Measurements from ENCODE around the gene ZNF74. TPM values are rescaled to one million over a fixed set of nuclear protein-coding genes. Genes with fewer than 3 reads are reported as not detected.
"Not testable (repeated sequence)": the region's sequence is repeated elsewhere in the genome, so short reads cannot be mapped to it uniquely, and the experiment has no call there.

ZNF74 gene
- total and polyA plus RNA-seq, 4 donors = 4.1 to 17.6 (median 8.6) TPM

GRCh38 chr22:20391222-20391621 is 2.7 kb upstream of the ZNF74 start:
- TF ChIP-seq CTCF (IDR thresholded peaks at IDR 0.05; ENCODE audit: control extremely low read depth, extremely low read depth) = no peak
- no peak for ATAC-seq (ENCODE audit: insufficient read depth, low FRiP score)
- no peak for DNase-seq
- Histone ChIP-seq H3K27me3 (ENCODE audit: control insufficient read depth in 3 of 3, insufficient read depth in 3 of 3, low read length in 2 of 3) (no peaks in the 10 kb centered on the region), H3K9me3 (ENCODE audit: control insufficient read depth in 4 of 4, insufficient read depth in 3 of 4, low read length in 3 of 4) (no peaks in the 10 kb centered on the region), H3K4me1 (ENCODE audit: control insufficient read depth in 5 of 5, insufficient read depth in 5 of 5, low read length in 5 of 5) (peaks cover 0 to 22% (median 3%) of the 10 kb centered on the region in 5 donors), H3K4me3 (no peak overlapping the region), H3K36me3 (ENCODE audit: control insufficient read depth in 4 of 4, insufficient read depth in 4 of 4, low read length in 4 of 4) (no peaks in the 10 kb centered on the region), H3K27ac (ENCODE audit: low read depth in 1 of 2, low read length in 1 of 2) (no peak overlapping the region), H3K9ac (ENCODE audit: insufficient read depth in 1 of 2, low read length in 2 of 2) (no peak overlapping the region)
- WGBS, 2 donors = 86 to 91% methylated on average over 4 of the region's 4 CpGs

- not testable (repeated sequence) for H3K27me3 ChIP-seq (ENCODE audit: control insufficient read depth in 3 of 3, insufficient read depth in 3 of 3, low read length in 2 of 3); H3K27ac ChIP-seq (ENCODE audit: low read depth in 1 of 2, low read length in 1 of 2); H3K4me3 ChIP-seq; H3K9ac ChIP-seq (ENCODE audit: insufficient read depth in 1 of 2, low read length in 2 of 2); H3K9me3 ChIP-seq (ENCODE audit: control insufficient read depth in 4 of 4, insufficient read depth in 3 of 4, low read length in 3 of 4); H3K36me3 ChIP-seq (ENCODE audit: control insufficient read depth in 4 of 4, insufficient read depth in 4 of 4, low read length in 4 of 4); DNase-seq; ATAC-seq (ENCODE audit: insufficient read depth, low FRiP score)
- H3K4me1 ChIP-seq (ENCODE audit: control insufficient read depth in 5 of 5, insufficient read depth in 5 of 5, low read length in 5 of 5) = peaks cover 0 to 34% (median 8%) of the 10 kb centered on the region in 5 donors
- 97% methylated on average over 53 of the region's 53 CpGs for WGBS, 2 donors
Observed at GRCh38 chr22:20392365-20392881, 1.5 kb upstream of the ZNF74 start.

- WGBS, 2 donors = 85 to 90% methylated on average over 23 of the region's 23 CpGs
- H3K27ac ChIP-seq (ENCODE audit: low read depth in 1 of 2, low read length in 1 of 2) = peak overlapping the region; percentile 38 to 82
- H3K9me3 ChIP-seq (ENCODE audit: control insufficient read depth in 4 of 4, insufficient read depth in 3 of 4, low read length in 3 of 4) = no peaks in the 10 kb centered on the region
- no peak for ATAC-seq (ENCODE audit: insufficient read depth, low FRiP score)
- peak overlapping the region; percentile 83 for H3K4me3 ChIP-seq
- DNase-seq = peak in 1 of 3 donors; percentile 10
- H3K36me3 ChIP-seq (ENCODE audit: control insufficient read depth in 4 of 4, insufficient read depth in 4 of 4, low read length in 4 of 4) = no peaks in the 10 kb centered on the region
- H3K4me1 ChIP-seq (ENCODE audit: control insufficient read depth in 5 of 5, insufficient read depth in 5 of 5, low read length in 5 of 5) = peaks cover 0 to 36% (median 8%) of the 10 kb centered on the region in 5 donors
- peak overlapping the region; percentile 39 to 71 for H3K9ac ChIP-seq (ENCODE audit: insufficient read depth in 1 of 2, low read length in 2 of 2)
- TF ChIP-seq CTCF (IDR thresholded peaks at IDR 0.05; ENCODE audit: control extremely low read depth, extremely low read depth) = no peak
- H3K27me3 ChIP-seq (ENCODE audit: control insufficient read depth in 3 of 3, insufficient read depth in 3 of 3, low read length in 2 of 3) = no peaks in the 10 kb centered on the region
Observed at GRCh38 chr22:20392983-20393704, 807 bp upstream of the ZNF74 start.

GRCh38 chr22:20395181-20395906 is 1.4 kb downstream of the ZNF74 start:
- Histone ChIP-seq H3K27ac (ENCODE audit: low read depth in 1 of 2, low read length in 1 of 2) (no peak overlapping the region), H3K27me3 (ENCODE audit: control insufficient read depth in 3 of 3, insufficient read depth in 3 of 3, low read length in 2 of 3) (no peaks in the 10 kb centered on the region), H3K4me3 (no peak overlapping the region), H3K36me3 (ENCODE audit: control insufficient read depth in 4 of 4, insufficient read depth in 4 of 4, low read length in 4 of 4) (peaks cover 0 to 2% (median 0%) of the 10 kb centered on the region in 4 donors), H3K4me1 (ENCODE audit: control insufficient read depth in 5 of 5, insufficient read depth in 5 of 5, low read length in 5 of 5) (peaks cover 0 to 36% (median 8%) of the 10 kb centered on the region in 5 donors), H3K9me3 (ENCODE audit: control insufficient read depth in 4 of 4, insufficient read depth in 3 of 4, low read length in 3 of 4) (no peaks in the 10 kb centered on the region), H3K9ac (ENCODE audit: insufficient read depth in 1 of 2, low read length in 2 of 2) (no peak overlapping the region)
- no peak for TF ChIP-seq CTCF (IDR thresholded peaks at IDR 0.05; ENCODE audit: control extremely low read depth, extremely low read depth)
- no peak for ATAC-seq (ENCODE audit: insufficient read depth, low FRiP score)
- 69 to 71% methylated on average over 20 of the region's 20 CpGs for WGBS, 2 donors
- peak in 1 of 3 donors; percentile 8 for DNase-seq
